ENCODE measurements around the gene STX18.

Gene STX18

GRCh38 chr4:4407299-4408131, 134.3 kb downstream of the STX18 start:
- no peak overlapping the region for H3K4me3 ChIP-seq (ENCODE audit: low read depth, low read length)
- H3K36me3 ChIP-seq (replicated peaks), result no peaks in the 10 kb centered on the region
- H3K27me3 ChIP-seq (replicated peaks), result no peaks in the 10 kb centered on the region
- TF ChIP-seq, protein P1, sequence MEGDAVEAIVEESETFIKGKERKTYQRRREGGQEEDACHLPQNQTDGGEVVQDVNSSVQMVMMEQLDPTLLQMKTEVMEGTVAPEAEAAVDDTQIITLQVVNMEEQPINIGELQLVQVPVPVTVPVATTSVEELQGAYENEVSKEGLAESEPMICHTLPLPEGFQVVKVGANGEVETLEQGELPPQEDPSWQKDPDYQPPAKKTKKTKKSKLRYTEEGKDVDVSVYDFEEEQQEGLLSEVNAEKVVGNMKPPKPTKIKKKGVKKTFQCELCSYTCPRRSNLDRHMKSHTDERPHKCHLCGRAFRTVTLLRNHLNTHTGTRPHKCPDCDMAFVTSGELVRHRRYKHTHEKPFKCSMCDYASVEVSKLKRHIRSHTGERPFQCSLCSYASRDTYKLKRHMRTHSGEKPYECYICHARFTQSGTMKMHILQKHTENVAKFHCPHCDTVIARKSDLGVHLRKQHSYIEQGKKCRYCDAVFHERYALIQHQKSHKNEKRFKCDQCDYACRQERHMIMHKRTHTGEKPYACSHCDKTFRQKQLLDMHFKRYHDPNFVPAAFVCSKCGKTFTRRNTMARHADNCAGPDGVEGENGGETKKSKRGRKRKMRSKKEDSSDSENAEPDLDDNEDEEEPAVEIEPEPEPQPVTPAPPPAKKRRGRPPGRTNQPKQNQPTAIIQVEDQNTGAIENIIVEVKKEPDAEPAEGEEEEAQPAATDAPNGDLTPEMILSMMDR (IDR thresholded peaks at IDR 0.05; ENCODE audit: low read depth, low read length, missing control alignments), result no peak
- H3K27ac ChIP-seq, result no peak overlapping the region
- DNase-seq, result no peak
- in situ Hi-C loops (cut with HindIII; ENCODE audit: low pct_ligation_motif_present, low sequenced_read_pairs), result no loop called here

DNA sequence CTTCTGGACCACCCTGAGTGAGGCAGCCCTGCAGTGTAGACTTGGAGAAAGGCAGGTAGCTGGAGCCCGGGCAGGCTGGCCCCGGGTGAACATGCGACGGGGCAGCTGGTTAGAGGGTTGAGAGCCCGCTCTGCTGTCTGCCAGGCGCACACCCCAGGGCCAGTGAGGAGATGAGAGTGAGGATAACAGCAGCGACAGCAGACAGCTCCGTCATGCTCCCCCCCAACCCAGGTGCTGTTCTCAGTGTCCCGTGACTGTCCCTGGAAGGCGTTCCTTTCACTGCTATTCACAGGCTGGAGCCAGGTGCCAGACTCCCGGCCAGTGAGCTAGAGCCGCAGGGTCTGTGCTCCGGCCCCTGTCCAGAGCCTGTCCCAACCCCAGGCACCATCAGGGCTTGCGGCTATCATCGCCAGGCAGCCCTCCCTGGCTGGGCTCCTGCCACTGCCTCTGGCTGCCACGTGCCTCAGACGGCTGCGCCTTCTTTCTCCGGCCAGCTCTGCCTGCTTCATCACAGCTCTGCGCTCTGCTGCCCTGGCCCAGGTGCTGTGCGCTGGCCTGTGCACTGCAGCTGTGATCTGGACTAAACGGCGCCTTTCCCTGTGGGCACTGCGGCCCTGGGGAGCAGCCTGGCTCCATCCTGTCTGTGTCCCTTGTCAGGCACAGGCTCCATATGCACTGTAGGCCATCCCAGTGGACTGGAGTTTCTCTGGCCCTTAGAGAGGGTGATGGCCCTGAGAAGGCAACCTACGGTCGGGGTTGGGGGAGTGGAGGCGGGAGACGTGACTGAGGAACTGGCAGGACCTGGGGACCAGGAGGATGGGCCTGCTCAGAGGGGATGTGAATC, 135.2 kb downstream of the STX18 start:
- DNase-seq, result no peak
- no peaks in the 10 kb centered on the region for H3K27me3 ChIP-seq (replicated peaks)
- TF ChIP-seq, protein P1 (IDR thresholded peaks at IDR 0.05; ENCODE audit: low read depth, low read length, missing control alignments), result no peak
- in situ Hi-C loops (cut with HindIII; ENCODE audit: low pct_ligation_motif_present, low sequenced_read_pairs), result no loop called here
- H3K36me3 ChIP-seq (replicated peaks), result no peaks in the 10 kb centered on the region
- no peak overlapping the region for H3K4me3 ChIP-seq (ENCODE audit: low read depth, low read length)
- H3K27ac ChIP-seq, result no peak overlapping the region

GRCh38 chr4:4405358-4405962, 136.4 kb downstream of the STX18 start:
- H3K36me3 ChIP-seq (replicated peaks), result no peaks in the 10 kb centered on the region

GRCh38 chr4:4402966-4403365, 138.9 kb downstream of the STX18 start:
- no peaks in the 10 kb centered on the region for H3K36me3 ChIP-seq (replicated peaks)
- no peaks in the 10 kb centered on the region for H3K27me3 ChIP-seq (replicated peaks)
- no peak overlapping the region for H3K27ac ChIP-seq
- in situ Hi-C loops (cut with HindIII; ENCODE audit: low pct_ligation_motif_present, low sequenced_read_pairs), result no loop called here
- TF ChIP-seq, protein P1 (IDR thresholded peaks at IDR 0.05; ENCODE audit: low read depth, low read length, missing control alignments), result no peak
- no peak overlapping the region for H3K4me3 ChIP-seq (ENCODE audit: low read depth, low read length)
- no peak for DNase-seq

More at GRCh38 chr4:4405358-4405962, 136.4 kb downstream of the STX18 start:
- in situ Hi-C loops (cut with HindIII; ENCODE audit: low pct_ligation_motif_present, low sequenced_read_pairs), result no loop called here
- no peak overlapping the region for H3K4me3 ChIP-seq (ENCODE audit: low read depth, low read length)
- H3K27me3 ChIP-seq (replicated peaks), result no peaks in the 10 kb centered on the region
- no peak for DNase-seq
- TF ChIP-seq, protein P1 (IDR thresholded peaks at IDR 0.05; ENCODE audit: low read depth, low read length, missing control alignments), result no peak
- no peak overlapping the region for H3K27ac ChIP-seq

- Histone ChIP-seq H3K27ac (no peak overlapping the region), H3K4me3 (ENCODE audit: low read depth, low read length) (no peak overlapping the region), H3K36me3 (replicated peaks) (no peaks in the 10 kb centered on the region), H3K27me3 (replicated peaks) (peaks cover 9% of the 10 kb centered on the region)
- in situ Hi-C loops (cut with HindIII; ENCODE audit: low pct_ligation_motif_present, low sequenced_read_pairs), result no loop called here
- TF ChIP-seq, protein P1 (IDR thresholded peaks at IDR 0.05; ENCODE audit: low read depth, low read length, missing control alignments), result no peak
- no peak for DNase-seq
Observed at GRCh38 chr4:4401036-4401435, 140.8 kb downstream of the STX18 start.

Measured in brain microvascular endothelial cell (primary cell).